ENCODE measurements around the gene OTULIN.

GRCh38 chr5:14667290-14667689 lies 2.8 kb downstream of the OTULIN start:
- TF ChIP-seq POLR2A (IDR thresholded peaks at IDR 0.05) (no peak), POLR2AphosphoS5 (IDR thresholded peaks at IDR 0.05) (no peak)
- TF ChIP-seq, protein P1, sequence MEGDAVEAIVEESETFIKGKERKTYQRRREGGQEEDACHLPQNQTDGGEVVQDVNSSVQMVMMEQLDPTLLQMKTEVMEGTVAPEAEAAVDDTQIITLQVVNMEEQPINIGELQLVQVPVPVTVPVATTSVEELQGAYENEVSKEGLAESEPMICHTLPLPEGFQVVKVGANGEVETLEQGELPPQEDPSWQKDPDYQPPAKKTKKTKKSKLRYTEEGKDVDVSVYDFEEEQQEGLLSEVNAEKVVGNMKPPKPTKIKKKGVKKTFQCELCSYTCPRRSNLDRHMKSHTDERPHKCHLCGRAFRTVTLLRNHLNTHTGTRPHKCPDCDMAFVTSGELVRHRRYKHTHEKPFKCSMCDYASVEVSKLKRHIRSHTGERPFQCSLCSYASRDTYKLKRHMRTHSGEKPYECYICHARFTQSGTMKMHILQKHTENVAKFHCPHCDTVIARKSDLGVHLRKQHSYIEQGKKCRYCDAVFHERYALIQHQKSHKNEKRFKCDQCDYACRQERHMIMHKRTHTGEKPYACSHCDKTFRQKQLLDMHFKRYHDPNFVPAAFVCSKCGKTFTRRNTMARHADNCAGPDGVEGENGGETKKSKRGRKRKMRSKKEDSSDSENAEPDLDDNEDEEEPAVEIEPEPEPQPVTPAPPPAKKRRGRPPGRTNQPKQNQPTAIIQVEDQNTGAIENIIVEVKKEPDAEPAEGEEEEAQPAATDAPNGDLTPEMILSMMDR (IDR thresholded peaks at IDR 0.05) = no peak

Measured in sigmoid colon (tissue), 4 donors.